K562 (cell line): Measurements from ENCODE around the gene CDK4. TPM values are rescaled to one million over a fixed set of nuclear protein-coding genes. Genes with fewer than 3 reads are reported as not detected.

Experiments used
- ATAC-seq: fragments of 200-7000 bp; cut with Tn5 transposase; 3 replicates; pipeline ENCODE4 v1.9.1; 2020; ENCODE audit warnings: moderate library complexity
- BruUV-seq: library from RNA; stranded (reverse); fragments of 400-500 nt; replicated peaks from 2 replicates; lab custom pipeline; 2021; lab: Mats Ljungman, UMichigan
- CTCF ChIA-PET: fragments of 300-600 bp; formaldehyde crosslinking; extraction: SDS; loops from one replicate; lab custom pipeline; 2021; ENCODE audit warnings: low intra/inter-chr PET ratio; lab: Yijun Ruan, JAX
- POLR2A ChIA-PET: fragments of 300-600, 350-650 bp; sonication (Branson Sonifier 250); formaldehyde crosslinking; extraction: SDS; loops from one replicate; lab custom pipeline; 2021; ENCODE audit warnings: antibody characterized with exemption, inconsistent platforms; lab: Yijun Ruan, JAX
- DNase-seq, 4 experiments: peaks; one replicate each; pipeline versions ENCODE4 v3.0.0 to v3.0.0-alpha.2; 2011 to 2018; ENCODE audit warnings: low spot score in 3 of 4, mixed read lengths in 3 of 4; ENCODE audit errors: extremely low read depth in 1 of 4
- FAIRE-seq: peaks from 2 replicates; lab custom pipeline; 2011; peaks lifted over from hg19 to GRCh38; lab: Jason Lieb, UNC
- H2AFZ ChIP-seq: 2 replicates; pipeline ENCODE4 v1.6.0; 2011; ENCODE audit warnings: low read depth, low read length, control low read depth, inconsistent platforms
- H3K27ac ChIP-seq: fragments of 200-600 bp; 3 replicates; pipeline ENCODE4 v1.8.0; 2011; ENCODE audit warnings: low read depth, mild to moderate bottlenecking, control low read depth, inconsistent platforms, low read length, moderate library complexity, mixed read lengths; ENCODE audit errors: extremely low read depth
- H3K27me3 ChIP-seq, 2 experiments: fragments of 300-600 bp in 1 of 2; 2 replicates in 1 of 2; 3 replicates in 1 of 2; pipeline versions ENCODE4 v1.6.0 to v1.8.0; 2011; ENCODE audit warnings: inconsistent platforms in 2 of 2, low read length in 2 of 2, mild to moderate bottlenecking in 1 of 2, mixed read lengths in 1 of 2, moderate library complexity in 1 of 2; ENCODE audit not compliant: control insufficient read depth in 2 of 2, insufficient read depth in 2 of 2
- H3K36me3 ChIP-seq: fragments of 300-600 bp; 3 replicates; pipeline ENCODE4 v1.8.0; 2011; ENCODE audit warnings: mild to moderate bottlenecking, low read length, inconsistent platforms; ENCODE audit not compliant: control insufficient read depth, insufficient read depth
- H3K4me1 ChIP-seq, 2 experiments: fragments of 200-600 bp in 1 of 2; replicated peaks in 1 of 2; 2 replicates in 1 of 2; 3 replicates in 1 of 2; pipeline versions ENCODE4 v1.5.1 to v1.8.0; 2011; ENCODE audit warnings: inconsistent platforms in 2 of 2, low read length in 2 of 2, mild to moderate bottlenecking in 1 of 2, mixed read lengths in 1 of 2, moderate library complexity in 1 of 2; ENCODE audit not compliant: control insufficient read depth in 2 of 2, insufficient read depth in 2 of 2
- H3K4me2 ChIP-seq: 2 replicates; pipeline ENCODE4 v1.6.1; 2011; ENCODE audit warnings: low read length, control low read depth, inconsistent platforms, mixed read lengths; ENCODE audit not compliant: insufficient read depth
- H3K4me3 ChIP-seq: fragments of 200-600 bp; sonication (generic), shearing (Covaris generic); 2 replicates; pipeline ENCODE4 v1.5.1; 2016; ENCODE audit warnings: control low read depth, inconsistent platforms
- H3K79me2 ChIP-seq: fragments of 200-600 bp; 3 replicates; pipeline ENCODE4 v1.8.0; 2011; ENCODE audit warnings: low read length, inconsistent platforms; ENCODE audit not compliant: control insufficient read depth, insufficient read depth
- H3K9ac ChIP-seq, 2 experiments: 2 replicates each; pipeline versions ENCODE4 v1.6.0 to v1.6.1; 2011; ENCODE audit warnings: low read depth in 2 of 2, low read length in 2 of 2, control low read depth in 1 of 2, inconsistent platforms in 1 of 2, mild to moderate bottlenecking in 1 of 2, mixed read lengths in 1 of 2; ENCODE audit not compliant: insufficient read depth in 1 of 2
- H3K9me1 ChIP-seq: one replicate; pipeline ENCODE4 v1.6.0; 2011; ENCODE audit warnings: inconsistent platforms, mild to moderate bottlenecking, low read length, moderate library complexity; ENCODE audit not compliant: control insufficient read depth, insufficient read depth
- H3K9me3 ChIP-seq: replicated peaks from 2 replicates; pipeline ENCODE4 v1.5.1; 2011; ENCODE audit warnings: low read depth, low read length, inconsistent platforms; ENCODE audit not compliant: control insufficient read depth, insufficient read depth
- H4K20me1 ChIP-seq: replicated peaks from 2 replicates; pipeline ENCODE4 v1.6.1; 2011; ENCODE audit warnings: low read length, inconsistent platforms, mixed read lengths; ENCODE audit not compliant: control insufficient read depth, insufficient read depth
- ARID1B ChIP-seq: fragments of 450-650 bp; IDR thresholded peaks from 2 replicates; pipeline ENCODE4 v1.6.1; 2016; ENCODE audit warnings: antibody characterized with exemption, mild to moderate bottlenecking, inconsistent platforms
- CBFA2T3 ChIP-seq: fragments of 450-650 bp; IDR thresholded peaks from 2 replicates; pipeline ENCODE4 v1.6.1; 2017
- DACH1 ChIP-seq: fragments of 450-650 bp; IDR thresholded peaks from 2 replicates; pipeline ENCODE4 v1.6.1; 2018; ENCODE audit not compliant: partially characterized antibody
- GTF2A2 ChIP-seq: IDR thresholded peaks from 2 replicates; pipeline ENCODE4 v1.6.1; 2016; ENCODE audit warnings: mild to moderate bottlenecking, missing genetic modification characterization, missing compliant biosample characterization
- LEF1 ChIP-seq: fragments of 450-650 bp; IDR thresholded peaks from 2 replicates; pipeline ENCODE4 v1.6.1; 2016; ENCODE audit warnings: mild to moderate bottlenecking
- MYC ChIP-seq, 2 experiments: fragments of 250-450 bp in 1 of 2; sonication (Bioruptor Pico) in 1 of 2; IDR thresholded peaks; 2 replicates each; pipeline versions ENCODE4 v1.5.1 to v1.6.1; 2012 to 2021; ENCODE audit warnings: low read depth in 2 of 2, borderline replicate concordance in 1 of 2, improper control_type of control experiment in 1 of 2, low read length in 1 of 2, mild to moderate bottlenecking in 1 of 2, moderate library complexity in 1 of 2
- NFATC3 ChIP-seq: fragments of 450-650 bp; IDR thresholded peaks from 2 replicates; pipeline ENCODE4 v1.6.1; 2017; ENCODE audit warnings: mild to moderate bottlenecking
- RUNX1 ChIP-seq: sonication (generic); IDR thresholded peaks from 2 replicates; pipeline ENCODE4 v1.6.1; 2016; ENCODE audit warnings: antibody characterized with exemption, low read depth
- SREBF2 ChIP-seq: sonication (generic); formaldehyde crosslinking; IDR thresholded peaks from 2 replicates; pipeline ENCODE4 v1.4.0; 2020; ENCODE audit warnings: mild to moderate bottlenecking, missing genetic modification reagents
- TCF3 ChIP-seq: sonication (generic); formaldehyde crosslinking; IDR thresholded peaks from 2 replicates; pipeline ENCODE4 v1.4.0; 2020; ENCODE audit warnings: mild to moderate bottlenecking, missing genetic modification reagents
- WGBS: fragments of 100-300 bp; shearing (Covaris generic); methylation state at CpG from one replicate; pipeline ENCODE4 v1.1.6; 2016; ENCODE audit warnings: low coverage, mixed read lengths; ENCODE audit not compliant: insufficient coverage; ENCODE audit errors: missing lambda C conversion rate; 5-methylcytosine and 5-hydroxymethylcytosine counted together
- in situ Hi-C: fragments of 300-500 bp; cut with MboI; formaldehyde crosslinking; loops from 4 replicates; pipeline ENCODE4 v1.15.0; 2018; ENCODE audit warnings: inconsistent platforms, mixed read lengths
- intact Hi-C: fragments of 100-400 bp; cut with micrococcal nuclease; formaldehyde crosslinking; loops from 2 replicates; pipeline ENCODE4 v1.14.2; 2022
- polyA plus RNA-seq, 8 experiments: library from polyadenylated mRNA; depleted of rRNA in 4 of 8; stranded (reverse) in 5 of 8; unstranded in 3 of 8; fragments of >200 nt; fragmentation: Nextera tagmentation in 2 of 8; fragmentation: Illumina TruSeq in 1 of 8; extraction: Ambion mirVana in 2 of 8; extraction: Trizol in 1 of 8; gene quantifications; 2 replicates each; pipeline versions ENCODE4 v1.2.1 to v1.2.3, GENCODE V29; 2011 to 2014; ENCODE audit warnings: inconsistent platforms in 1 of 8, missing spikeins in 1 of 8
- total RNA-seq, 7 experiments: library from RNA; depleted of rRNA in 6 of 7; stranded (reverse); fragments of >200 nt in 6 of 7; fragmentation: Illumina TruSeq in 2 of 7; extraction: Trizol in 2 of 7; gene quantifications; 2 replicates each; pipeline versions ENCODE4 v1.2.1 to v1.2.3, GENCODE V29; 2011 to 2021; ENCODE audit warnings: low replicate concordance in 1 of 7
- TF ChIP-seq, protein P1 (sequence below): IDR thresholded peaks from 3 replicates; pipeline ENCODE4 v1.6.1; 2011; ENCODE audit warnings: borderline replicate concordance, mild to moderate bottlenecking; ENCODE audit not compliant: insufficient read length, insufficient read depth

The CDK4 gene
- total and polyA plus RNA-seq, 9 of the 15 experiments (the other 6 are each of a cell fraction or from before 2014, with no cell fraction given) = 37.8 to 436 (median 238) TPM

DNA sequence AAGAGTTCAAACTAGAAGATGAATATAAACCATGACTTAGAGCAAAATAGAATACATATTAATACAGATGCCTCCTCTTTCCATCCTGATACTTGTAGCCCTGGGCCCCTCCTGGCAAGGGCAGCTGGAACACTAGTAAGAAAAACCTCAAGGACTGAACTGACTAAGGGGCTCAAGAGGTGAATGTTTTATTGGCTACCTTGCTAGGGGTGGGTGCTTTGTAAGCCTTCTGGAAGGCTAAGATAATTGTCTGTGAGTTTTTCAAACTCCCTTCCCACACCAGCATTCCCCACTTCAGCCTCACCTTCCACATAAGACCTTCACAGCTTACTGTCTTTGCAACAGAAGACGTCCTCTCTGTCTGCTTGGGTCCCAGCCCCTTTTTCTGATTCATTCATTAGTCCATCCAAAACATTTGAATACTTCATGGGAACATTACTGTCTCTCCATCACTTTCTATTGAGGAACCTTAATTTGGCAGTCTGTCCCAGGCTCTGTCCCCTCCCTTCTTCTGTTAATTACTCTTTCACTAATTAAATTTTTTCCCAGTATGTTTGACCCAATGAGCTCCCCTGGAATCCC lies 1.7 kb upstream of the CDK4 start:
- no peaks in the 10 kb centered on the region for H3K9me3 ChIP-seq
- H3K4me3 ChIP-seq = 0 out of 2 replicates have a peak overlapping the region, but pooled peaks have one; percentile 9
- H4K20me1 ChIP-seq = no peaks in the 10 kb centered on the region
- peak in 1 of 4 experiments; percentile 68 for DNase-seq
- no peaks in the 10 kb centered on the region for H3K9me1 ChIP-seq
- H3K27ac ChIP-seq = peak overlapping the region; percentile 71
- peaks cover 39% of the 10 kb centered on the region for H3K36me3 ChIP-seq
- ChIA-PET POLR2A (interaction anchor here (0.9 to 1.0 kb wide), 4 partner anchors 8 to 22 kb away, joined by 3 to 5 read pairs (median 3); partner anchors contain the start of genes EEF1AKMT3 and METTL1), CTCF (no interaction called here)
- H3K79me2 ChIP-seq = peaks cover 47% of the 10 kb centered on the region
- peaks cover 39 to 40% of the 10 kb centered on the region in 2 experiments for H3K4me1 ChIP-seq
- FAIRE-seq = peak; percentile 67
- H3K9ac ChIP-seq = peak overlapping the region in 1 of 2 experiments; percentile 41; a peak in 1 of 4 replicates
- H3K4me2 ChIP-seq = peak overlapping the region; percentile 94
- WGBS = 29% methylated on average over 1 of the region's 1 CpG
- no peaks in the 10 kb centered on the region for H3K27me3 ChIP-seq
- no TSS peak for BruUV-seq
- in situ Hi-C loops (no loop called here), intact Hi-C loops (loop anchor here (2.0 kb wide), 1 partner anchor 19 kb away; the partner anchor contains the start of genes EEF1AKMT3 and METTL1)
- peak overlapping the region; percentile 64 for H2AFZ ChIP-seq
- no peak for ATAC-seq
- no peak for TF ChIP-seq RUNX1
- TF ChIP-seq CBFA2T3 = peak; percentile 19; the same call in 1 of the 2 replicates
- no peak for TF ChIP-seq GTF2A2 (tag)
- no peak for TF ChIP-seq NFATC3
- TF ChIP-seq ARID1B = peak; percentile 27; the same call in 1 of the 2 replicates
- TF ChIP-seq, protein P1, sequence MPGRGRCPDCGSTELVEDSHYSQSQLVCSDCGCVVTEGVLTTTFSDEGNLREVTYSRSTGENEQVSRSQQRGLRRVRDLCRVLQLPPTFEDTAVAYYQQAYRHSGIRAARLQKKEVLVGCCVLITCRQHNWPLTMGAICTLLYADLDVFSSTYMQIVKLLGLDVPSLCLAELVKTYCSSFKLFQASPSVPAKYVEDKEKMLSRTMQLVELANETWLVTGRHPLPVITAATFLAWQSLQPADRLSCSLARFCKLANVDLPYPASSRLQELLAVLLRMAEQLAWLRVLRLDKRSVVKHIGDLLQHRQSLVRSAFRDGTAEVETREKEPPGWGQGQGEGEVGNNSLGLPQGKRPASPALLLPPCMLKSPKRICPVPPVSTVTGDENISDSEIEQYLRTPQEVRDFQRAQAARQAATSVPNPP = no peak
- TF ChIP-seq SREBF2 = no peak
- TF ChIP-seq TCF3 (CRISPR knock-in tag) = peak; percentile 27
- TF ChIP-seq MYC (IDR thresholded peaks at IDR 0.05; ENCODE audit: low read depth, low read length) = no peak
- no peak for TF ChIP-seq MYC (CRISPR knock-in tag; IDR thresholded peaks at IDR 0.05; ENCODE audit: borderline replicate concordance, low read depth)
- no peak for TF ChIP-seq DACH1
- 0 out of 2 replicates have a peak, but pooled peaks have one; percentile 18 for TF ChIP-seq LEF1
